HCT116 (cell line): ENCODE measurements around the gene ACADSB. TPM values are rescaled to one million over a fixed set of nuclear protein-coding genes. Genes with fewer than 3 reads are reported as not detected.

Experiments used
- ATAC-seq: fragments of 200-7000 bp; cut with Tn5 transposase; 2 replicates; pipeline ENCODE4 v1.9.1; 2020; ENCODE audit warnings: mild to moderate bottlenecking, moderate library complexity
- BruUV-seq: library from RNA; stranded (reverse); fragments of 400-500 nt; replicated peaks from 2 replicates; lab custom pipeline; 2021; lab: Mats Ljungman, UMichigan
- CTCF ChIA-PET: fragments of 300-600 bp; sonication (Branson Sonifier 250); formaldehyde crosslinking; loops from one replicate; lab custom pipeline; 2021; ENCODE audit warnings: antibody characterized with exemption; lab: Charles Lee
- POLR2A ChIA-PET: fragments of 300-600, 350-600 bp; sonication (Branson Sonifier 250); formaldehyde crosslinking; loops from one replicate; lab custom pipeline; 2021; ENCODE audit warnings: antibody characterized with exemption; lab: Charles Lee
- RAD21 ChIA-PET, 2 experiments: fragments of 300-600 bp; sonication (Branson Sonifier 250); formaldehyde crosslinking; loops; one replicate each; lab custom pipeline; 2023; ENCODE audit warnings: low total read pairs in 2 of 2; ENCODE audit not compliant: uncharacterized antibody in 2 of 2, unreplicated experiment in 2 of 2, low non-redundant PET in 1 of 2; lab: Charles Lee
- DNase-seq: peaks from one replicate; pipeline ENCODE4 v3.0.0-alpha.2; 2010; ENCODE audit warnings: low read depth, low spot score
- H2AFZ ChIP-seq: fragments of 200-600 bp; shearing (Covaris generic), sonication (generic); 2 replicates; pipeline ENCODE4 v1.6.1; 2017; ENCODE audit warnings: low read depth, mixed run types, mixed read lengths, antibody characterized with exemption, low read length; ENCODE audit not compliant: poor library complexity, severe bottlenecking
- H3K27ac ChIP-seq: 2 replicates; pipeline ENCODE4 v1.5.1; 2012; ENCODE audit warnings: low read depth, low read length
- H3K27me3 ChIP-seq: fragments of 200-600 bp; sonication (generic); 2 replicates; pipeline ENCODE4 v1.6.1; 2016; ENCODE audit warnings: mixed run types, low read length, mixed read lengths; ENCODE audit not compliant: insufficient read depth
- H3K36me3 ChIP-seq, 2 experiments: fragments of 200-500 bp in 1 of 2; fragments of 200-600 bp in 1 of 2; sonication (Bioruptor generic) in 1 of 2; sonication (generic) in 1 of 2; 2 replicates each; pipeline versions ENCODE4 v1.5.1 to v1.6.1; 2014 to 2016; ENCODE audit warnings: low read length in 2 of 2, inconsistent platforms in 1 of 2, mixed read lengths in 1 of 2, mixed run types in 1 of 2; ENCODE audit not compliant: insufficient read depth in 2 of 2, control insufficient read depth in 1 of 2
- H3K4me1 ChIP-seq, 2 experiments: fragments of 200-600 bp in 1 of 2; sonication (generic) in 1 of 2; 2 replicates each; pipeline versions ENCODE4 v1.5.1 to v1.6.1; 2012 to 2017; ENCODE audit warnings: low read length in 2 of 2, inconsistent platforms in 1 of 2, mild to moderate bottlenecking in 1 of 2, mixed read lengths in 1 of 2, mixed run types in 1 of 2, moderate library complexity in 1 of 2; ENCODE audit not compliant: insufficient read depth in 2 of 2, control insufficient read depth in 1 of 2
- H3K4me2 ChIP-seq: fragments of 200-600 bp; sonication (generic); 2 replicates; pipeline ENCODE4 v1.6.1; 2017; ENCODE audit warnings: mixed run types, low read length, mixed read lengths
- H3K4me3 ChIP-seq, 2 experiments: fragments of 200-600 bp in 1 of 2; sonication (generic) in 1 of 2; replicated peaks in 1 of 2; 2 replicates each; pipeline ENCODE4 v1.5.1; 2011 to 2016; ENCODE audit warnings: low read length in 2 of 2, control low read depth in 1 of 2, low read depth in 1 of 2, mild to moderate bottlenecking in 1 of 2, mixed read lengths in 1 of 2, mixed run types in 1 of 2
- H3K79me2 ChIP-seq: fragments of 200-600 bp; sonication (generic); 2 replicates; pipeline ENCODE4 v1.6.1; 2017; ENCODE audit warnings: mild to moderate bottlenecking, mixed run types, low read length, moderate library complexity, mixed read lengths; ENCODE audit not compliant: insufficient read depth
- H3K9ac ChIP-seq: fragments of 200-600 bp; sonication (generic); 2 replicates; pipeline ENCODE4 v1.6.1; 2016; ENCODE audit warnings: low read length, mixed read lengths
- H3K9me2 ChIP-seq: fragments of 200-600 bp; sonication (generic), shearing (Covaris generic); 2 replicates; pipeline ENCODE4 v1.6.1; 2017; ENCODE audit warnings: mixed run types, mild to moderate bottlenecking, moderate library complexity; ENCODE audit not compliant: insufficient read depth
- H3K9me3 ChIP-seq, 2 experiments: fragments of 200-500 bp in 1 of 2; fragments of 200-600 bp in 1 of 2; sonication (Bioruptor generic) in 1 of 2; sonication (generic) in 1 of 2; 2 replicates each; pipeline ENCODE4 v1.6.1; 2014 to 2017; ENCODE audit warnings: low read length in 2 of 2, mixed read lengths in 2 of 2, inconsistent platforms in 1 of 2, low read depth in 1 of 2, mild to moderate bottlenecking in 1 of 2, mixed run types in 1 of 2, moderate library complexity in 1 of 2; ENCODE audit not compliant: control insufficient read depth in 1 of 2, insufficient read depth in 1 of 2
- H4K20me1 ChIP-seq: fragments of 200-600 bp; sonication (generic), shearing (Covaris generic); 2 replicates; pipeline ENCODE4 v1.6.1; 2017; ENCODE audit warnings: mixed run types, mild to moderate bottlenecking, moderate library complexity; ENCODE audit not compliant: insufficient read depth
- EGR1 ChIP-seq: IDR thresholded peaks from 2 replicates; pipeline ENCODE4 v1.6.1; 2012; ENCODE audit warnings: low read depth
- TCF7L2 ChIP-seq: IDR thresholded peaks from 2 replicates; pipeline ENCODE4 v1.7.0; 2011; ENCODE audit warnings: borderline replicate concordance, inconsistent platforms; ENCODE audit not compliant: insufficient read depth, insufficient read length; ENCODE audit errors: extremely low read depth
- ZFX ChIP-seq: fragments of 450-650 bp; IDR thresholded peaks from 2 replicates; pipeline ENCODE4 v1.6.1; 2017
- intact Hi-C: fragments of 100-400 bp; cut with micrococcal nuclease; formaldehyde crosslinking; loops from 2 replicates; pipeline ENCODE4 v1.10.0; 2022
- total RNA-seq: library from RNA; stranded (reverse); gene quantifications from one replicate; pipeline ENCODE4 v1.2.1, GENCODE V29; 2021; ENCODE audit not compliant: unreplicated experiment
- TF ChIP-seq, protein P1 (sequence below): IDR thresholded peaks from 2 replicates; pipeline ENCODE4 v1.6.1; 2012; ENCODE audit warnings: low read depth

The ACADSB gene
- total RNA-seq, 1 experiment from 2014 or later: 33.3 TPM

DNA sequence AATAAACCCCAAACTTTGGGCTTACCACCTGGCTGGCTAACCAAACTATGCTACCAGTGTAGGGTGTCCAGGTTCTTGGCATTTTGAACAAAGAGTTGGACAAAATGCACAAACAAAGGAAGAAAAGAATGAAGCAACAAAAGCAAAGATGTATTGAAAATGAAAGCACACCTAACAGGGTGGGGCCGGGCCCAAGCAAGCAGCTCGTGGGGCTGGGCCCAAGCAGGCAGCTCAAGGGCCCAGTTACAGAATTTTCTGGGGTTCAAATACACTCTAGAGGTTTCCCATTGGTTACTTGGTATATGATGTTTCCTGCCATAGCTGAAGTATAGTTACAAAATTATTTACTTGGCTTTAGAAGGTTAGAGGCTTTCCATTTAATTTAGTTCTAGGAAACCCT, 15.7 kb downstream of the ACADSB start:
- Histone ChIP-seq H3K4me1 (no peaks in the 10 kb centered on the region), H3K9me3 (no peaks in the 10 kb centered on the region), H4K20me1 (no peaks in the 10 kb centered on the region), H3K9ac (no peak overlapping the region), H3K27ac (no peak overlapping the region), H2AFZ (no peak overlapping the region), H3K9me2 (no peaks in the 10 kb centered on the region), H3K27me3 (no peaks in the 10 kb centered on the region), H3K36me3 (no peaks in the 10 kb centered on the region), H3K4me2 (no peak overlapping the region), H3K4me3 (no peak overlapping the region), H3K79me2 (no peaks in the 10 kb centered on the region)
- ChIA-PET POLR2A (no interaction called here), CTCF (no interaction called here), RAD21 (no interaction called here)
- no TSS peak for BruUV-seq
- TF ChIP-seq ZFX (no peak), TCF7L2 (no peak)
- no peak for ATAC-seq
- no peak for DNase-seq
- intact Hi-C loops: no loop called here

DNA sequence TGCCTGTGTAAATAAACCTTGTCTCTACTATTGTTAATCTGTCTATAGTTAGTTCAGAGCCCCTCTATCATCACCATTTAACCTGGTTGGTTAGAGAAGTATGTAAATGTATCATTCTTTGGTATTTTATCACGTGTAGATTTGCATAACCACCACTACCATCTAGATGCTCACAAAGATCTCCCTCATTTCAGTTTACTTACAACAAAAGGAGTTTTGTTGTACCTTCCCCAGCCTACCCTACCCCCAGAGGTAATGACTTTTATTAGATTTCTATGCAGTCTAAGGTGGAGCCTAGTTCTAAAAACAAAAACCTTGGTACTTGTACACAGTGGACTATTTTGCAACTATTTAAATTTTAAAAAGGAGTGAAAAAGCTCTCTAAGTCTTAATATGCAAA, 17.5 kb downstream of the ACADSB start:
- Histone ChIP-seq H4K20me1 (no peaks in the 10 kb centered on the region), H3K4me3 (no peak overlapping the region), H3K4me1 (no peaks in the 10 kb centered on the region), H3K36me3 (no peaks in the 10 kb centered on the region), H2AFZ (no peak overlapping the region), H3K9ac (no peak overlapping the region), H3K9me2 (no peaks in the 10 kb centered on the region), H3K4me2 (no peak overlapping the region), H3K79me2 (no peaks in the 10 kb centered on the region), H3K9me3 (no peaks in the 10 kb centered on the region), H3K27me3 (no peaks in the 10 kb centered on the region), H3K27ac (no peak overlapping the region)
- CTCF ChIA-PET: no interaction called here
- BruUV-seq: no TSS peak
- RAD21 ChIA-PET: no interaction called here
- POLR2A ChIA-PET: no interaction called here
- intact Hi-C loops: no loop called here
- no peak for TF ChIP-seq ZFX
- TF ChIP-seq, protein P1, sequence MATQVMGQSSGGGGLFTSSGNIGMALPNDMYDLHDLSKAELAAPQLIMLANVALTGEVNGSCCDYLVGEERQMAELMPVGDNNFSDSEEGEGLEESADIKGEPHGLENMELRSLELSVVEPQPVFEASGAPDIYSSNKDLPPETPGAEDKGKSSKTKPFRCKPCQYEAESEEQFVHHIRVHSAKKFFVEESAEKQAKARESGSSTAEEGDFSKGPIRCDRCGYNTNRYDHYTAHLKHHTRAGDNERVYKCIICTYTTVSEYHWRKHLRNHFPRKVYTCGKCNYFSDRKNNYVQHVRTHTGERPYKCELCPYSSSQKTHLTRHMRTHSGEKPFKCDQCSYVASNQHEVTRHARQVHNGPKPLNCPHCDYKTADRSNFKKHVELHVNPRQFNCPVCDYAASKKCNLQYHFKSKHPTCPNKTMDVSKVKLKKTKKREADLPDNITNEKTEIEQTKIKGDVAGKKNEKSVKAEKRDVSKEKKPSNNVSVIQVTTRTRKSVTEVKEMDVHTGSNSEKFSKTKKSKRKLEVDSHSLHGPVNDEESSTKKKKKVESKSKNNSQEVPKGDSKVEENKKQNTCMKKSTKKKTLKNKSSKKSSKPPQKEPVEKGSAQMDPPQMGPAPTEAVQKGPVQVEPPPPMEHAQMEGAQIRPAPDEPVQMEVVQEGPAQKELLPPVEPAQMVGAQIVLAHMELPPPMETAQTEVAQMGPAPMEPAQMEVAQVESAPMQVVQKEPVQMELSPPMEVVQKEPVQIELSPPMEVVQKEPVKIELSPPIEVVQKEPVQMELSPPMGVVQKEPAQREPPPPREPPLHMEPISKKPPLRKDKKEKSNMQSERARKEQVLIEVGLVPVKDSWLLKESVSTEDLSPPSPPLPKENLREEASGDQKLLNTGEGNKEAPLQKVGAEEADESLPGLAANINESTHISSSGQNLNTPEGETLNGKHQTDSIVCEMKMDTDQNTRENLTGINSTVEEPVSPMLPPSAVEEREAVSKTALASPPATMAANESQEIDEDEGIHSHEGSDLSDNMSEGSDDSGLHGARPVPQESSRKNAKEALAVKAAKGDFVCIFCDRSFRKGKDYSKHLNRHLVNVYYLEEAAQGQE: no peak
- TF ChIP-seq EGR1: no peak
- ATAC-seq (no peak), DNase-seq (no peak)
